NCI-H524 treated with DMSO at 0.1 percent for 48 hours (cell line): ENCODE measurements around the gene ABCA1.
"Not testable (repeated sequence)": the region's sequence is repeated elsewhere in the genome, so short reads cannot be mapped to it uniquely, and the experiment has no call there.

ENCODE experiments used
- DNase-seq: peaks from one replicate; lab custom pipeline; 2025; lab: John Stamatoyannopoulos, UW

ABCA1 gene

DNA sequence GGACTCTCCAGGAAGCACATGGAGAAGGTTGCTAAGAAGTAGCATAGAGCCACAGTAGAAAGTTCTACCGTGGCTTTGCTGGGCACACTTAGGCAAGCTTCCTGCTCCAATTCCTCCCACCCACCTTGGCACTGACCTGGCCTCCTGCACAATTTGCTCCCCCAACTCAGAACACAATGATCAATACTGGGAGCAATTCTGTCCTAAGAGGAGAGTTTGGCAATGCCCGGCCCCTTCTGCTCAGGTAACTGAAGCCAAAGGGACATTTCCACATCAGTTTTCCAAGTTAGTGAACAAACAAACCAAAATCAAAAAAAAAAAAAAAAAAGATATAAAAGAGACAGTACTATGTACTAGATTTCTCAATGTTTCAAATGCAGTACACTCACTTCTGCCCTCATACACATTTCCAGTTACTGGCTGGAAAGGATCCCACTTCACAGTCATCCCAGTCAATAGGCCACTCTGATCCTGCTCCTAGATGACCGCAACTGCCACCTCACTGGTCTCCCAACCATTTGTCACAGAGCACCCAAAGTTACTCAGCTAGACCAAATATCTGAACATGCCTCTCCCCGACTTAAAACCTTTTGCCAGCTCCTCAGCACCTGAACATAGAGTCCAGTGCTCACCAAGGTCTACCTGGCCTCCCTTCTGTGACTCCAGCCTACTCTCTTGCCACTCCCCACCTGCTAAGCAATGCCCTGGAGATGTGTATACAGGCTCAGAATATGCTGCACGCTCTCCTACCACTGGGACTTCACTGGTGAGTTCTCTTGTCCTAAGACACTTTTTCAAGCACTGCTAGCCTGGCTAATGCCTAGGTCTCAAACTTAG lies 21.3 kb downstream of the ABCA1 start:
- DNase-seq = no peak

DNA sequence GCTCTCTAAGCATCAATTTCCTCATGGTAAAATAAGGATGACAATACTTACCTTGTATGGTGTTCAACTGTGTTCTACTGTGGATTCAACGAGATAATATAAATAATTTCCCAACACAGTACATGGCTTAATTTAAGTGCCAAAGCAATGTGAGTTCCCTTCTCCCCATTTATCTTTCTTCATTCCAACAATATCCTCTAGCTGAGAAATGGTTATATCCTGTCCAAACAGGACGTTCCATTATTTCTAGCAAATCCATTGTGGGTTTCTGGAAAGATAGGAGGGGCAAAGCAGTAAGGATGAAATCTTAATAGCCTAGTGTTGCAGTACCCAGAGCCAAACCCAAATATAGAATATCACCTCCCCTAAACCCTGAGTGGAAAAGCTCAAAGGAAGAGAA lies 22.0 kb downstream of the ABCA1 start:
- DNase-seq = no peak

DNA sequence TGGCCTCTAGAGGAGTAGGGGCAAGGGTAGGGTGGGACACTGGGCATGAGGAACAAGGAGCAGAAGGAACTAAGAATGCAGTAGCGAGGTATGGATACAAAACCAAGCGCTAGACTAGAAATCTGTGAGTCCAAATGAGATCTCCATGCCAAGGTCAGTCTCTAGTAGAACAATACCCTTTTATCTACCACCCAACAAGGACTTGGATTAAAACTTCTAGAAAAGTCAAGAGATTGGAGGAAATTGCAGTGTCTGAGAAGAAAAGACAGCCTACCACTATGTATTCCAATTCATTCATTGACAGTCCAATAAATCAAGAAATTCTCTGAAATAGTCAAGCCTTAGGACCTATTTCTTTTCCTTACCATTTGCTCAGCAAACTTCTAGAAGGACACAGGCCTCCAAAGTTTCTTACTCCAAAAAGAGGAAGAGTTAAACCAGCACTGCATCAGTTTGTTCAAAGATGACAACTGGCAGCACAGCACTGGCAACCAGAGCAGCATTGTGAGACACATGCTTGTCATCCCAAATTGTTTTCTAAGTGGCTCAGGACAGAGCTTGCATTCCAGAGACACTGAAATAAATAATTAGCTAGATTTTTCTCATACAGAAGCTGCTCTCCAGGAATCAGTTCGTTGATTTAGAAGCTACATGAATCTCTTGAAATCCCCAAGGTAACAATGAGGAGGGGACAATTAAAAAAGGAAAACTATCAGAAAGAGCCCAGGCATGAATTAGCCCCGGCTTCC lies 22.6 kb downstream of the ABCA1 start:
- no peak for DNase-seq

GRCh38 chr9:104903609-104904008 lies 24.3 kb downstream of the ABCA1 start:
- DNase-seq = no peak

DNA sequence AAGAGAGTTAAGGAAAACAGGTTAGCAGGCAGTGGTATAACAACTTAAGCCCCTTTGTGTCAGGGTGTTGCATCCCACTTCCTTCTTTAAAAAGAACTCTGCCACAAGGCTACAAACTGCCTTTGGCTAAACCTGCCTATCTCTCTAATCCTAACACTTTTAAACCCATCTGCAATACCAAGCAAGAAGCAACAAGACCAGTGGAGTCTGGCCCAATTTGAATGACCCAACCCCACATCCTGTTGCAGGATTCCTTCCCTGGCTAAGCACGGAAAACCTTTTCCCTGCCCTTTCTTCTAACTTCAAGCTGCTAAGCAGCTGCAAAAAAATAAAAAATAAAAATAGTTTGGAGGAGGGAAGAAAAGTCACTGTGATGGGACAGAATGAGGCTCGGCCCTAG lies 27.1 kb downstream of the ABCA1 start:
- DNase-seq = no peak

DNA sequence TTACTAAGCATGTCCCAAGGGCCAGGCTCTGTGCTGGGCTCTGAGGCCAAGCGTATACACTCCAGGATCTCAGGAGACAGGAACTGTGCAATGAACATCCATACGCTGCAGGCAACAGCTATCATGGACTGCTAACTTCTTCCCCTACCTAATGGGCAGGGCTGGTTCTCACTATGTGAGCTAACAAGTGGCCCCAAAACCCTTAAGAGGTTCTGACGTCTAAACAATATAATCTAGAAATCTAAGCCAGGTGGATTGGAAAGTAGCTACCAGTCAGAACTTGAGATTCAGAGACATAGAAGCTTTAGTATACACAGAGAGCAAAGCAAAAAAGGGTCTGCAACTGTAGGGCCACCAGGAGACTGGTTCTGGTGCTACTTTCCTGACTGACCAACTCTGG lies 27.6 kb downstream of the ABCA1 start:
- DNase-seq = no peak

DNA sequence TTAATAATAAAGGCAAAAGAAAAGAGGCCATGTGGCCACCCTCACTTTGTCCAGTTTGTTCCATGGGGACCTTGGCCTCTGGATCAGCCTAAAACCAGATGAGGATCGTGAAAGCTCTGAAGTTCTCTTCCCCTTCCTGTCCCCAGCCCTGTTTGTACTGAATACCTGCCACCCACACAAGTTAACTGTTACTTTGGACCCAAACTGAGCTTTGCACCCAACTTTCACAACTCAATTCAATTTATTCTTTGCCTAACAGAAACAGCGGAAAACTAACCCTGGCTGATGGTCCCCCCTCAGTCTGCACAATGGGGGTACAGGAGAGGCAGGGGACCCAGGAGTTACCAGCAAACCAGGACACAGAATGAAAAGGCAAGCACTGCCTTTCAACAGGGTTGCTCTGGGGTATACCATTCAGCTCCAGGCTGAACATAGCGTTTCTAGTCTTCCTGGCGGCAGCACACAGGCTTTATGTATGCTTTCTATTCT lies 28.2 kb downstream of the ABCA1 start:
- DNase-seq = no peak

DNA sequence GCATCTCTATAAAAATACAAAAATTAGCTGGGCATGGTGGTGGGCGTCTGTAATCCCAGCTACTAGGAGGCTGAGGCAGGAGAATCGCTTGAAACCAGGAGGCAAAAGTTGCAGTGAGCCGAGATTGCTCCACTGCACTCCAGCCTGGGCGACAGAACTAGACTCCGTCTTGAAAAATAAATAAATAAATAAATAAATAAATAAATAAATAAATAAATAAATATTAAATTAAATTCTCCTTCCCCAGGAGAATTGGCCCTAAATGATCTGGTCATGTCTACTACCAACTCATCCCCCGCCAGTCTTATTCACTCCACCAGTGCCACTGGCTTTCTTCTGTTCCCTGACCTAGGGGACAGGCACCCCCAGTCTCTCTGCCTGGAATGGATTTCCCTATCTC lies 29.6 kb downstream of the ABCA1 start:
- DNase-seq = not testable (repeated sequence)

DNA sequence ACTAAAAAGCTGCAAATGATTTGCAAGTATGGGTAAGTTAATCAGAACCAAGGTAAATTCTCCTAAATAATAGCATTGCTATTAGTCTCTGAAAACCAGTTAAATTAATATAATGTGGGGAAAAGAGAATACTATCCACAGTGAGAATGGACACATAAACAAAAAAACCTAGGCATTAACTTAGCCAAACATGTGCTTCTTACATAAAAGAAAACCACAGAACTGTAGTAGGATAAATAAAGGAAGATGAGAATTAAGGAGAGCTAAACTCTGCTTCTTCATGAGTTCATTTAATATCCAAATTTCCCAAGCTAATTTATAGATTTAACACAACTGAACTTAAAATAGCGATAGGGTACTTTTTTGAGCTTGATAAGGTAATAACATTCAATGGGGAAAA lies 31.8 kb downstream of the ABCA1 start:
- DNase-seq = no peak

DNA sequence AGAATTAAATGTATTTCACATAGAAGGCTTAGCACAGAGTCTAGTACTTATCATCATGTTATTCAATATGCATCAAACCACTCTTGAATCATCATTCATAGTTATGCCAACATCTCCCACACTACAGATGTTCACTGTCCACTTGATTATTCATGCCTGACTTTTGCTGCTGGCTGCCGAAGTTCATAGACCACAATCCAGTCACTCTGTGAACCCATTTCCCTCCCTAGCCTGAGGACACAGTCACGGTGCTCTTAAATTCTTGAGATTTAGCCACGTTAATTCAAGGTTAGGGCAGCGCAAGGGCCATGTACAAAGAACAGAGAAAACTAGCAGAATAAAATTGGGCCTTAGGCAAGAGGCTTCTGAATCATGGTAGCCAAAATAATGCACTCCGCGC lies 32.4 kb downstream of the ABCA1 start:
- DNase-seq = no peak

DNA sequence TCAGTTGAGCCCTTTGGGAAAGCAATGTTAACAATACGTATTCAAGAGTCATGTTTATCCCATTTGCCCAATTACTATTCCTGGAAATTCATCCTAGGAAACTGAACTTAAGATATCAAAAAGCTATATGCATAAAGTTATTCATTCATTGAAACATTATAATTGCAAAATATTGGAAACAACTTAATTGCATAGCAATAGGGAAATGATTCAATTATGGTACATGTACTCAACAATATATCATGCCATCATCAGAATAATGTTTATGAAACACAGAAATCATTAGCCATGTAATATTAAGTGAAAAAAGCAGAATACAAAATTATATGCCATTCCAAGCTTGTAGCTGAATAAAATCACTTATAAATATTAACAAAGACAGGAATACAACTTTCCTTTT lies 35.3 kb downstream of the ABCA1 start:
- DNase-seq = no peak

DNA sequence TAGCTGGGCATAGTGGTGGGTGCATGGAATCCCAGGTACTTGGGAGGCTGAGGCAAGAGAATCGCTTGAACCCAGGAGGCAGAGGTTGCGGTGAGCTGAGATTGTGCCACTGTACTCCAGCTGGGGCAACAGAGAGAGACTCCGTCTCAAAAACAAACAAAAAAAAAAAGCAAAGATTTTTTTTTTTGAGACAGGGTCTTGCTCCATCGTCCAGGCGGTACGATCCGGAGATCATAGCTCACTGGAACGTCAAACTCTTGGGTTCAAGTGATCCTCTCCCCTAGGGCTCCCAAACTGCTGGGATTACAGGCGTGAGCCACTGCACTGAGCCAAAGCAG lies 37.6 kb downstream of the ABCA1 start:
- DNase-seq = no peak

GRCh38 chr9:104885818-104886709 lies 41.9 kb downstream of the ABCA1 start:
- no peak for DNase-seq

DNA sequence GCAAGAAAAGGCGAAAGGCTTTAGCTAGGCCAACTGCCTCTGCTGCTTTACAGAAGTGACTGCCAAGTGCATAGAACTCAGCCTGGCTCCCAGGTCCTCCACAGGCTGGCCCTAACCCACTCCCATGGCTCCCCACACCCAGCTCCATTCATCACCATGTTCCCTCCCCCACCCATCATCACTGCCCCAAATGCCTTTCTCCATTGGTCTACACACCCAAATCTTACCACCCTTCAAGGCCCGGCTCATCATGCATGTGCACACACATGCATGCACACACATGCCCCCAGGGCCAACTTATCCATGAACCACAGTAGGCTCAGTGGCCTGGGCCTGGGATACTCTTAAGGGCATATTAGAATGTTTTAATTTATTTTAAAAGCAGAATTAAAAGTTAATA lies 44.8 kb downstream of the ABCA1 start:
- no peak for DNase-seq

- DNase-seq = peak; percentile 90
Observed at GRCh38 chr9:104882566-104882965, 45.4 kb downstream of the ABCA1 start.

DNA sequence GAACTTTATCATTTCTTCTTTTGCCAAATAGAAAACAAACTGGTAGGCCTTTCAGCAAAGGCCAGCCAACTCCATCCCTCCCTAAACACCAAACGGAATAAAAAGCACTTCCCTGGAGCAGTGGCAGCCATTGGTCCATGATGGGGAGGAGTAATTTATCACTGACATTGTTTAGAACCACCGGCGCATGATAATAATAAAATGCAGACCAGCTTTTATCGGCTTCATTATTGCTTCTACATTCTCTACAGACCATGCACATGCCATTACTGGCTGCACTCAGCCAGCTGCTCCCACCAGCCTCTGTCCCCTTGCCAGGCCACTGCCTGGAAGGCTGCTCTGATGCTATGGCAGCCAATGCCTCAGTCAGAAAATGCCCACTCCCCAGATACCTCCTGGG lies 45.9 kb downstream of the ABCA1 start:
- DNase-seq = no peak

DNA sequence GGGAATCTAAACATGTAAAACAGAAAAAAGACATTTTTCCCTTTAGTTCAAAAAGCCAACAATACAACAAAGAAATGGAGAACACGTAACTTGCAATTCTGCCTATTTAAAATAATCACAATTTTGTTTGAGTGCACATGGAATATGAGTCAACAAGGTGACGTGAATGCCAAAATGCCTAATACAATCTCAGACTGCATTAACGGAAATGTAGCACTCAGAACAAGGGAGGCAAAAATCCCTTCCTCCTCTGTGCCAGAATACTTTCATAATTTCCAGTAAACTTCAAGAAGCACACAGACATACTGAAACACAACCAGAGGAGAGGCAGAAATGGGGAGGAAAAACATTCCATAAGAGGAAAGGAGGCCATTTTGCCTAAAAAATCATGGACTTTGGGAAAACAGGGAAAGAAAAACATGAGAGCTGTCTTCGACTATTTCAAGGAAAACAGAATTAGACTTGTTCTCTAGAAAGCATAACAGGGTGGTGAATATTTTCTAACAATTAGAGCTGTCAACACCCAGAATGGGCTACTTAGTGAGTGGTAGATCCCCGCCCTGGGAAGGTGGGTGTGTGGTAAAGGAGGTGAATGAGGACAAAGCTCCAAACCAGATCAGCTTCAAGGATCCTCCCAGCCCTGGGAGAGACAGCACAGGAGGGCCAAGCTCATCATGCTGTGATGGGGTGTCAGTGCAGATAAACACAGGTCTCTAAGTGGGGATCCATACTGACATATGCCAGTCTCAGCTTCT lies 48.2 kb downstream of the ABCA1 start:
- DNase-seq = no peak

DNA sequence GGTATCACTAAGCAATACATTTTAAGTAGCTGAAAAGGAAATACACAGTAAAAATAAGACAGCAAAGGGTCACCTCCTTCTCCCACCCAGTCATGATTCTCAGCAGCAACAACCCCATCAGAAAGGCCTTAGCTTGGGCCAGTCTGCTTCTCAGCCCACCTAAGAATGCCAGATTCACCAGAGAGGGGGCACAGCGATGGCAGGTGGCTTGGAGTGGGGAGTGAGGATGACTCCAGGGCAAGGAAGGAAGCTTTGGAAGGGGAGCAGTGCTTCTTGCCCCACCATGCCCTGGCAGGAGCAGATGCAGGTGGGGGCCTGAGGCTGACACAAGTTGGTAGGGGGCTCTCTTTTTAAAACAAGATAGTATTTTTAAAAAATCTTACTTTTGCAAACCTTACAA lies 51.4 kb downstream of the ABCA1 start:
- DNase-seq = no peak

DNA sequence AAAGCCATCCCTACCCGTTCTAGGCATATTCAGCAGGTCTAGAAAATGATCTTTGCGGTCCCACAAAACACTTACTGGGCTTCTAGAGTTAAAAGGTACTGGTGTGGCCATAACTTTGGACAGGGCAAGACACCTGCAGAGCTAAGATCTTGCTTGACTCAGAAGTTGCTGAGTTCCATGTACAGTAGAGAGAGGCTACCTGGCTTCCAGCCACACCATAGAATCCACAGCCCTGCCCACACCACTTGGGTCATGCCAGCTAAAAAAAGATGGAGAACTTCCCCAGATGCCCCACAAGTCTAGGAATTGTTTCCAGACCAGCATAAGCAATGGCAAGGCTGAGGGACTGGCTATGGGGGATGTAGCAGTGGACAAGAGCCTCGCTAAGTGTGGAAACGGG lies 52.1 kb downstream of the ABCA1 start:
- DNase-seq = no peak

- DNase-seq = no peak
Observed at GRCh38 chr9:104875320-104875719, 52.6 kb downstream of the ABCA1 start.

- DNase-seq = no peak
Observed at GRCh38 chr9:104873489-104873850, 54.5 kb downstream of the ABCA1 start.
